Panc1 (cell line): ENCODE measurements around the gene CRYAB.

ENCODE experiments used
- POLR2AphosphoS5 ChIP-seq: IDR thresholded peaks from 2 replicates; pipeline ENCODE4 v1.6.1; 2012; ENCODE audit warnings: mild to moderate bottlenecking, low read depth, low read length, moderate library complexity
- SIN3A ChIP-seq: IDR thresholded peaks from 2 replicates; pipeline ENCODE4 v1.6.1; 2012; ENCODE audit warnings: low read depth, mild to moderate bottlenecking, low read length, moderate library complexity, borderline replicate concordance; ENCODE audit not compliant: insufficient read depth

- TF ChIP-seq POLR2AphosphoS5: no peak
- no peak for TF ChIP-seq SIN3A
Measured at GRCh38 chr11:111937461-111937769, 25.8 kb upstream of the CRYAB start.
